Osteocyte (in vitro differentiated cells): ENCODE results near the gene ADGRG6. TPM values are rescaled to one million over a fixed set of nuclear protein-coding genes. Genes with fewer than 3 reads are reported as not detected.

Experiments used
- DNase-seq: peaks from one replicate; pipeline ENCODE4 v3.0.0; 2021; ENCODE audit warnings: mixed read lengths; ENCODE audit not compliant: unreplicated experiment; ENCODE audit errors: extremely low spot score
- H3K27ac Mint-ChIP-seq: one replicate; pipeline ENCODE4 v1.8.0; 2021; ENCODE audit warnings: mild to moderate bottlenecking, mixed read lengths; ENCODE audit not compliant: unreplicated experiment
- H3K27me3 Mint-ChIP-seq: one replicate; pipeline ENCODE4 v1.8.0; 2021; ENCODE audit warnings: mixed read lengths; ENCODE audit not compliant: unreplicated experiment
- H3K36me3 Mint-ChIP-seq: one replicate; pipeline ENCODE4 v1.8.0; 2021; ENCODE audit warnings: mixed read lengths; ENCODE audit not compliant: unreplicated experiment
- H3K4me1 Mint-ChIP-seq: one replicate; pipeline ENCODE4 v1.8.0; 2021; ENCODE audit warnings: mixed read lengths; ENCODE audit not compliant: unreplicated experiment
- H3K4me3 Mint-ChIP-seq: one replicate; pipeline ENCODE4 v1.8.0; 2021; ENCODE audit warnings: mild to moderate bottlenecking, moderate library complexity, mixed read lengths; ENCODE audit not compliant: unreplicated experiment
- H3K9me3 Mint-ChIP-seq: one replicate; pipeline ENCODE4 v1.8.0; 2021; ENCODE audit warnings: mixed read lengths; ENCODE audit not compliant: unreplicated experiment
- total RNA-seq: library from RNA; stranded (reverse); gene quantifications from 2 replicates; pipeline ENCODE4 v1.2.1, GENCODE V29; 2021
- TF ChIP-seq, protein P1 (sequence below): fragments of 200-600 bp; sonication (generic); IDR thresholded peaks from 2 replicates; pipeline ENCODE4 v1.5.0; 2021; ENCODE audit warnings: antibody characterized with exemption, mild to moderate bottlenecking, moderate library complexity

ADGRG6 gene
- total RNA-seq, 1 donor from 2014 or later, result 0.51 TPM

DNA sequence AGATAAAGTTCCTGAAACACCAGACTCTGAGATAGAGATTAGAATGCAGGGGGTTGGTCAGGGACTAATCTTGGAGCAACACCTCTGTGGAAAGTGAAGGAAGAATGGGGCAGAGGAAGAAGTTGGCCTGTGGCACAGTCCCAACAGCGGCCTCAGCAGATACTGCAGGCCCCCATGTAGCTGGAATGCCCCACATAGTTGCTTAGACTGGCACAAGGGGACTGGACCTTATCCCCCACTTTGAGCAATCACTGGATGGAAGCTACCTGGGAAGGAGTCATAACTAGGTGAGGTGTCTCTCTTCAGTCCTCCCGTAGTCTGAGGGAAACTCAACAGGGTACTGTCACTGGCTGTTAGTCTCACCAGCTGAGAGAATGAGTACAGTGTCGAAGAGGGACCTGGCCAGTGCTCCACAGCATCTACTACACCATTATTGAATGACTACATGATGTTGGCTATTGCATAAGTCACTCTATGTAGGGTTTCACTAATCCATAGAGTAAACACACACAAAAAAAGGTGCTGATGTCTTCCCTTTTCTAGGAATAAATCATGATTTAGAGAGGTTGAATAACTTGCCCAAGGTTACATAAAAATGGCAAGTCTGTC, 47.5 kb downstream of the ADGRG6 start:
- DNase-seq, result no peak
- Mint-ChIP-seq H3K27me3 (no peaks in the 10 kb centered on the region), H3K9me3 (peaks cover 14% of the 10 kb centered on the region), H3K4me1 (peaks cover under 1% of the 10 kb centered on the region), H3K27ac (no peak overlapping the region), H3K36me3 (peaks cover 8% of the 10 kb centered on the region), H3K4me3 (no peak overlapping the region)
- TF ChIP-seq, protein P1, sequence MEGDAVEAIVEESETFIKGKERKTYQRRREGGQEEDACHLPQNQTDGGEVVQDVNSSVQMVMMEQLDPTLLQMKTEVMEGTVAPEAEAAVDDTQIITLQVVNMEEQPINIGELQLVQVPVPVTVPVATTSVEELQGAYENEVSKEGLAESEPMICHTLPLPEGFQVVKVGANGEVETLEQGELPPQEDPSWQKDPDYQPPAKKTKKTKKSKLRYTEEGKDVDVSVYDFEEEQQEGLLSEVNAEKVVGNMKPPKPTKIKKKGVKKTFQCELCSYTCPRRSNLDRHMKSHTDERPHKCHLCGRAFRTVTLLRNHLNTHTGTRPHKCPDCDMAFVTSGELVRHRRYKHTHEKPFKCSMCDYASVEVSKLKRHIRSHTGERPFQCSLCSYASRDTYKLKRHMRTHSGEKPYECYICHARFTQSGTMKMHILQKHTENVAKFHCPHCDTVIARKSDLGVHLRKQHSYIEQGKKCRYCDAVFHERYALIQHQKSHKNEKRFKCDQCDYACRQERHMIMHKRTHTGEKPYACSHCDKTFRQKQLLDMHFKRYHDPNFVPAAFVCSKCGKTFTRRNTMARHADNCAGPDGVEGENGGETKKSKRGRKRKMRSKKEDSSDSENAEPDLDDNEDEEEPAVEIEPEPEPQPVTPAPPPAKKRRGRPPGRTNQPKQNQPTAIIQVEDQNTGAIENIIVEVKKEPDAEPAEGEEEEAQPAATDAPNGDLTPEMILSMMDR, result no peak

- Mint-ChIP-seq H3K4me3 (no peak overlapping the region), H3K4me1 (no peaks in the 10 kb centered on the region), H3K27me3 (no peaks in the 10 kb centered on the region), H3K36me3 (peaks cover 8% of the 10 kb centered on the region), H3K27ac (no peak overlapping the region), H3K9me3 (peaks cover 14% of the 10 kb centered on the region)
- TF ChIP-seq, protein P1, result no peak
- no peak for DNase-seq
These were observed 48.5 kb downstream of the ADGRG6 start for GRCh38 chr6:142350309-142350708.

DNA sequence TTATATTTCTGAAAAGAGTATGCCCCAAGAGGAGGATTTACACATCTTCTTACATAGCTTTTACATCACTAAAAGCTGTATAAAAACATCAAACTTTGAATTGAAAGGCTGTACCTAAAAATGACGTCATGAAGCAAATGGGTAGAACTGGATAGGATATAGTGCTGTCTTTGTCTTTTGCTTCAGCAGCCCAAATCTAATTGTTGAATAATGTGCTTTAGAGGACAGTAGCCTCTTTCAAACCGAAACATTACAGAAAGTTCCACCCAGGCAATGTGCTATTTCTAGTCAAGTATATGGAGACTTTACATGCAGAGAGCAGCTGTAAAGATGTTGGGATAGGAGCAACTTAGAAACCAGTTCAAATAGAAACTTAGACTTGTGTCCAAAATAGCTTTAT, 51.9 kb downstream of the ADGRG6 start:
- TF ChIP-seq, protein P1, result no peak
- Mint-ChIP-seq H3K27ac (no peak overlapping the region), H3K4me1 (no peaks in the 10 kb centered on the region), H3K4me3 (no peak overlapping the region), H3K36me3 (peaks cover 8% of the 10 kb centered on the region), H3K27me3 (no peaks in the 10 kb centered on the region), H3K9me3 (peaks cover 14% of the 10 kb centered on the region)
- DNase-seq, result no peak

GRCh38 chr6:142354650-142355049, 52.8 kb downstream of the ADGRG6 start:
- no peak overlapping the region for H3K4me3 Mint-ChIP-seq
- peaks cover 11% of the 10 kb centered on the region for H3K9me3 Mint-ChIP-seq
- no peaks in the 10 kb centered on the region for H3K4me1 Mint-ChIP-seq
- H3K27me3 Mint-ChIP-seq, result no peaks in the 10 kb centered on the region
- TF ChIP-seq, protein P1, result no peak
- no peak overlapping the region for H3K27ac Mint-ChIP-seq
- peaks cover 8% of the 10 kb centered on the region for H3K36me3 Mint-ChIP-seq
- DNase-seq, result no peak

- no peaks in the 10 kb centered on the region for H3K27me3 Mint-ChIP-seq
- no peaks in the 10 kb centered on the region for H3K4me1 Mint-ChIP-seq
- TF ChIP-seq, protein P1, result no peak
- no peak overlapping the region for H3K27ac Mint-ChIP-seq
- DNase-seq, result no peak
- peaks cover 7% of the 10 kb centered on the region for H3K9me3 Mint-ChIP-seq
- peaks cover 4% of the 10 kb centered on the region for H3K36me3 Mint-ChIP-seq
- no peak overlapping the region for H3K4me3 Mint-ChIP-seq
These were observed 53.8 kb downstream of the ADGRG6 start for GRCh38 chr6:142355520-142356174.
